ENCODE measurements around the gene WNT7B.

Gene WNT7B

GRCh38 chr22:45910928-45911467 lies 66.0 kb downstream of the WNT7B start:
- Histone ChIP-seq H3K36me3 (no peaks in the 10 kb centered on the region), H3K4me1 (peaks cover 0 to 21% (median 19%) of the 10 kb centered on the region in 4 donors), H3K27me3 (peaks cover 0 to 62% of the 10 kb centered on the region in 2 donors), H3K9me3 (peaks cover 0 to 5% (median 0%) of the 10 kb centered on the region in 3 donors), H3K27ac (no peak overlapping the region), H3K4me3 (no peak overlapping the region)
- no peak for DNase-seq
- intact Hi-C loops (cut with DNase I; ENCODE audit: low total_unique reads), result no loop called here
- TF ChIP-seq CTCF (IDR thresholded peaks at IDR 0.05), result no peak

GRCh38 chr22:45908961-45909360 lies 68.0 kb downstream of the WNT7B start:
- peaks cover 0 to 30% (median 26%) of the 10 kb centered on the region in 4 donors for H3K4me1 ChIP-seq
- no peaks in the 10 kb centered on the region for H3K36me3 ChIP-seq
- peaks cover 0 to 51% of the 10 kb centered on the region in 2 donors for H3K27me3 ChIP-seq
- DNase-seq, result no peak
- intact Hi-C loops (cut with DNase I; ENCODE audit: low total_unique reads), result no loop called here
- H3K27ac ChIP-seq, result no peak overlapping the region
- H3K9me3 ChIP-seq, result peaks cover 0 to under 1% (median 0%) of the 10 kb centered on the region in 3 donors
- no peak for TF ChIP-seq CTCF (IDR thresholded peaks at IDR 0.05)
- H3K4me3 ChIP-seq, result no peak overlapping the region

DNA sequence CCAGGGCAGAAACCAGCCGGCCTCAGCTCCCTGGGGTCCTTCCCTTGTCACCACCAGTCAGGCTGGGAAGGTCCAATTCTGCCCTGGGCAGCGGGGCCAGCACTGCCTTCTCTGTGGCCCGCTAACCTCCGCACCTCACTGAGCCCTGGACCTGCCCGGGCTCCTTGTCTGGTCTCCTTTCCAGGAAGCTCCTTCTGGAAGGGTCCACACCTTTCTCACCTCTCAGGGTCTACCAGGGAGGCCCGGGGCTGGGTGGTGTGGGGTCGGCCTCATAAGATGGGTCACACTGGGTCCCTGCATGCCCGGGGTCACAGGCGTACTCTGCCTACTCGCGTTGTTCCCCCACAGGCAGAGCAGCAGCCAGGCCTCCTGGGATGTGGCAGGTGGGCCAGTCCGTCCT lies 69.0 kb downstream of the WNT7B start:
- intact Hi-C loops (cut with DNase I; ENCODE audit: low total_unique reads), result no loop called here
- no peak for TF ChIP-seq CTCF (IDR thresholded peaks at IDR 0.05)
- H3K27me3 ChIP-seq, result peaks cover 0 to 50% of the 10 kb centered on the region in 2 donors
- H3K36me3 ChIP-seq, result no peaks in the 10 kb centered on the region
- no peak for DNase-seq
- no peak overlapping the region for H3K4me3 ChIP-seq
- H3K27ac ChIP-seq, result no peak overlapping the region
- peaks cover 0 to 39% (median 35%) of the 10 kb centered on the region in 4 donors for H3K4me1 ChIP-seq
- no peaks in the 10 kb centered on the region for H3K9me3 ChIP-seq

DNA sequence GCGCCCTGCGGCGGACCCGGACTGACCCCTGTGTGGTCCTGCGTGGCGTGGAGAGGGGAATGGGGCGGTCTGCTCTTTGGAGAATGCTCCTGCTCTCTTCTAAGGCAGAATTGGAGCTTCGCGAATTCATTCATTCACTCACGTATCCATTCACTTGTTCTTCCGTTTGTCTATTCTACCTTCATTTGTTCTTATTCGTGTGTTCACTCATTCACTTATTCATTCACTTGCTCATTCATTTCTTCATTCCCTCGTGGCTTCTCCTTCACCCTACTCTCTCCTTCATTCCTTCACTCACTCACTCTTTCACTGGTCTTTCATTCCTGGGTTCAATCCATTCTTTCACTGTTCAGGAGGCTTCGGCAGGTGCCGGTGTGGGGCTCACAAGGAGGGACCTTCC lies 69.6 kb downstream of the WNT7B start:
- peaks cover 0 to 40% (median 34%) of the 10 kb centered on the region in 4 donors for H3K4me1 ChIP-seq
- no peaks in the 10 kb centered on the region for H3K9me3 ChIP-seq
- H3K27me3 ChIP-seq, result peaks cover 0 to 51% of the 10 kb centered on the region in 2 donors
- no peak overlapping the region for H3K4me3 ChIP-seq
- H3K27ac ChIP-seq, result no peak overlapping the region
- intact Hi-C loops (cut with DNase I; ENCODE audit: low total_unique reads), result no loop called here
- TF ChIP-seq CTCF (IDR thresholded peaks at IDR 0.05), result no peak
- DNase-seq, result no peak
- H3K36me3 ChIP-seq, result no peaks in the 10 kb centered on the region

- Histone ChIP-seq H3K4me3 (no peak overlapping the region), H3K27ac (no peak overlapping the region), H3K27me3 (peaks cover 0 to 53% of the 10 kb centered on the region in 2 donors), H3K4me1 (peaks cover 0 to 36% (median 29%) of the 10 kb centered on the region in 4 donors), H3K9me3 (no peaks in the 10 kb centered on the region), H3K36me3 (no peaks in the 10 kb centered on the region)
- intact Hi-C loops (cut with DNase I; ENCODE audit: low total_unique reads), result no loop called here
- no peak for DNase-seq
- TF ChIP-seq CTCF (IDR thresholded peaks at IDR 0.05), result no peak
Measured at GRCh38 chr22:45906946-45907345, 70.0 kb downstream of the WNT7B start.

Measured in tibial artery (tissue), 4 donors.